IPS-NIHi11 (cell line): Measurements from ENCODE around the gene EBF4.

Source experiments
- DNase-seq: peaks from one replicate; pipeline ENCODE4 v3.0.0; 2012; ENCODE audit warnings: mixed read lengths, low spot score

The EBF4 gene

DNA sequence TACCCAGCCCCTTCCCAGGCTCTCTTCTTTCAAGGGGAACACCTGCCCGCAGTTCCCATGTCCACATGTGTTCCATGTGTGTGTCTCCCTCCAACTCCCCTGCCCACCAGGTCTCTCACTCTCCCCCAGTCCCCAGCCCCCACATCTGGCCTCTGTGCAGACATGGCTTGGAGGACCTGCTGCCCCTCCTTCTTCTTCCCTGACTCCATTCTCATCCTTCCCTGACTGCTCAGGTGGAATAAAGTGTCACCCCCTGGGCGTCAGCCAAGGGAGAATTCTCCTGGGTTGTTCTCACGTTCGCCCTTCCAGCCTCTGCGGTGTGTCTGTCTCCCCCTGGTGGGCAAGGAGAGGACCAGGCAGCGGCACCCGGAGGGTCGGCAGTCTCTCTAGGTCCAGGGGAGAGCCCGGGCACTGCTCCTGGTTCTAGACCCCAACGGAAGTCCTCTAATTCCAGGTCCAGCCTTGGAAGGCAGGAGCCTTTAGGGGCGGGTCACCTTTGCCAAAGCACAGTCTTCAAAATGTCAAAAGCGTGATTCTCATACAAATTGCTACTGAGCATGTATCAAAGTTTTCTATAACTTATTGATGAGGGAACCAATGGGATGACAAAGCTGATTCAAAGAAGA lies 50.5 kb downstream of the EBF4 start:
- peak; percentile 88 for DNase-seq

GRCh38 chr20:2745060-2745910 lies 52.7 kb downstream of the EBF4 start:
- no peak for DNase-seq

DNA sequence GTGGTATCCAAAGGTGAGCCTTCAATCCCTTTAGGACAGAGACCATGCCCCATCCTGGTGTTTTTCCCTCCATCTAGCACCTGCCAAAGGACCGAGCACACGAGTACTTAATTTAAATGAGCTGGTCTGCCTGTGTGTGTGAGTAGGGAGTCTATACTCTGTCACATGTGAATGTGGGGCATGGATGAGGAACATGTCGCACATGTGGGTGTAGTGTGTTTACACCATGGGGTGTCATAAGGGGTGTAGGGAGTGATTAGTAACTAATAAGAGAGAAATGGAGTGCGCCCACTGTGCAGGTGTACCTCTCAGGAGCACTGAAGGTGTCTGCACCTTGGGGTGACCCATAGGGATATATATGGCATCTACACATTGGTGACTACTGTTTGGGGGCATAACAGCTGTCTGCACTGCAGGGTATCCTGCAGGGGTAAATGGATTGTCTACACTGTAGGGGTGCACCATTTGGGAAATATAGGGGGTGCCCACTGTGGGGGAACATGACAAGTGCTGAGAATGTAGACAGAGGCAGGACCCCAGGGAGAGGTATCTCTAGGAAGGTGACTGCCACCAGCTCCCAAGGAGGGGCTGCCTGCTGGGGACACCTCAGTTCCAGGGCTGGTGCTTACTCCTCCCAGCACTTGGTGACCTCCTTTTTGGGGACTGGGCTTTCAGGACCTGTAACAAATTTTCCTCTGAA lies 53.5 kb downstream of the EBF4 start:
- no peak for DNase-seq

- no peak for DNase-seq
These were observed 54.2 kb downstream of the EBF4 start for GRCh38 chr20:2746636-2747265.

DNA sequence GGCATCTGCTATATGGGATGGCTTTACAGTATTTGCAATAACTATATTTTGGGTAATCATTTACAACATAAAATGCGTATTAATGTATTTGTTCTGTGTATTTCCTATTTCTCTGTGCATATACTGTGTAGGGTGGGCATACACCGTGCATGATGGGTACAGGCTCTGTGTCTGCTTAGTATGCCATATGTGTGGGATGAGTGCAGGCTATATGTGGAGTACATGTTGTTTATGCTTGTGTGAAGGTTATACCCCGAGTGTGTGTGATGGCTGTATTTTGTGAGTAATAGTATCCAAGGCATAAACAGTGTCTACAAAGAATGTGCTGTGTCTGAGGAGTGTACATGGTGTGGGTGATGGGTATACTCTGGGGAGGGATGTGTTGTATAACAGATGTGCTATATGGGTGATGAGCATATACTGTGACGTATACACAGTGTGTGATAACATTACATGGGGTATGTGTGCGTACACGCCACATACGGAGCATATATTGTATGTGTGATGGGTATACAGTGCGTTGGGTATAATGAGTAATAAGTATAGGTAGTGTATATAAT lies 55.2 kb downstream of the EBF4 start:
- no peak for DNase-seq

DNA sequence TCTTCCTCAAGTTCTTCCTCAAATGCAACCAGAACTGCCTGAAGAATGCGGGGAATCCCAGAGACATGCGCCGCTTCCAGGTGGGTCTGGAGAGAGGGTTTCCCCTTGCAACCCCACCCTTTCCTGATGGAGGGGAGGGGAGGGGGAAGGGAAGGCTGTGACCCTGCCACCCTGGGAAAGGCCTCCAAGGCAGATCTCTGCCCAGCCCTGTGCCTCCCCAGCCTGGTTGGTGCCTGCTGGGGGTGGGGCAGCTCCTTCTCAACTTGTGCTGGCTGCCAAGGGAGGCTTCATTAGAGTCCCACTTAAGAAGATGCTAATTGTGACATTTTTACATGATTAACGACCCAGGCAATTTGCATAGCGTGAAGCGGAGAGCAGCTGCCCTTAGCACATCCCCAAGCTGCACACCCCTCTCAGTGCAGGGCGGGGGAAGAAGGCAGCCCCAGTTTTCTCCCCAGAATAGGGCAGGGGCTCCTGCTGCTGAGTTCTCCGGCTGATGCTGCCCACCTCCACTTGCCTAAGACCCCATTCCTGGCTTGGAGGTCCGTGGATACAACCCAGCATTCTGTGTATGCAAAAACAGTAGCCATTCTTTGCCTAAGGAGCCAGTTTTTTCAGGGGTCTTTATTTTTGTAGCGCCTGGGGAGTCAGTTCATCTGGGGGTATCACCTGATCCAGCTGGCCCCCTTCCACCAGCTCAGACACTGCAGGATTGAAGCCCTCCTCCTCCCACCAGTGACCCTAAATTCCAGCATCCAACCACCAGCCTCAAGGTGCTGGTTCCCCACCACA lies 56.2 kb downstream of the EBF4 start:
- peak; percentile 52 for DNase-seq

- DNase-seq = no peak
These were observed 56.9 kb downstream of the EBF4 start for GRCh38 chr20:2749343-2749950.

GRCh38 chr20:2749951-2750490 lies 57.4 kb downstream of the EBF4 start:
- DNase-seq = no peak

- DNase-seq = peak; percentile 71
These were observed 58.1 kb downstream of the EBF4 start for GRCh38 chr20:2750491-2751251.

DNA sequence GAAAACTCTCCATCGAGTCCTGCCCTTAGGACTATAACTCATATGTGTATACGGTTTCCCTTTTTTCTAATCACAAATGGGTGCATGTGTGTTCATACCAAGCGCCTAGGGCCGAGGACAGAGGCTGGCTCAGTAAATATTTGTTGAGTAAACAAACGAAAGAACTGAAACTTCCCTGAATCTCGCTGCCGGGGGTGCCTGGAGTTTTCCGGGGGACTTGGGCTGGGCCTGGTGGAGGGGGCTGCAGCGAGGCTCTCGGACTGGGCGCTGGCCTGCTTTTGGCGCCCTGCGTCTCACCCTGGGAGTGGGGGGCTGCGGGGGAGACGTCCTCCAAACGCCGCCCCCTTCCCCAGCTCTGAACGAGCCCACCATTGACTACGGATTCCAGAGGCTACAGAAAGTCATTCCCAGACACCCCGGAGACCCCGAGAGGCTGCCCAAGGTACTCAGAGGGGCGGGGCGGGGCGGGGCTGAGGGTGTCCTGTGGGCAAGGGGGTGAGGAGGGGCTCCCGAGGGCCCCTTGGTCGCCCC lies 58.8 kb downstream of the EBF4 start:
- DNase-seq = no peak

GRCh38 chr20:2751878-2752566 lies 59.4 kb downstream of the EBF4 start:
- peak; percentile 60 for DNase-seq

- peak; percentile 86 for DNase-seq
These were observed 60.2 kb downstream of the EBF4 start for GRCh38 chr20:2752567-2753460.

- DNase-seq = no peak
These were observed 61.0 kb downstream of the EBF4 start for GRCh38 chr20:2753461-2754040.

DNA sequence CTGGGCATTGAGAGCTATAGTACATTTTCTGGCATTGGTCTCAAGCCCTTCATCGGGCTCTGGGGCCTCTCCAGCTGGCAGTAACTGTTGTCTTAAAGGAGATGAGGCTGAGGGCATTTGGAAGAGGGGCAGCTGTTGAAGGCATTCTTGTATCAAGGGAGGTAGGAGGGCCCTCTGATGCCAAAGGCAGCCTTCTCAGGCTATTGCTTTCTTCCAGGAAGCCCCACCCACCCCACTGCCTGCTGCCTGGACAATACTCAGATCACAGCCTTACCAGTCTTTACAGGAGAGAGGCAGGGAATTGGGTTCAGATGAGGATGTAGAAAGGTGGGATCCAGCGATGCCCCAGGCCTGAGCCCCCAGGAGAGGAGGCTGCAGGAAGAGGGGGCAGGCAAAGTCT lies 61.8 kb downstream of the EBF4 start:
- DNase-seq = no peak

GRCh38 chr20:2755451-2756055 lies 63.0 kb downstream of the EBF4 start:
- no peak for DNase-seq

DNA sequence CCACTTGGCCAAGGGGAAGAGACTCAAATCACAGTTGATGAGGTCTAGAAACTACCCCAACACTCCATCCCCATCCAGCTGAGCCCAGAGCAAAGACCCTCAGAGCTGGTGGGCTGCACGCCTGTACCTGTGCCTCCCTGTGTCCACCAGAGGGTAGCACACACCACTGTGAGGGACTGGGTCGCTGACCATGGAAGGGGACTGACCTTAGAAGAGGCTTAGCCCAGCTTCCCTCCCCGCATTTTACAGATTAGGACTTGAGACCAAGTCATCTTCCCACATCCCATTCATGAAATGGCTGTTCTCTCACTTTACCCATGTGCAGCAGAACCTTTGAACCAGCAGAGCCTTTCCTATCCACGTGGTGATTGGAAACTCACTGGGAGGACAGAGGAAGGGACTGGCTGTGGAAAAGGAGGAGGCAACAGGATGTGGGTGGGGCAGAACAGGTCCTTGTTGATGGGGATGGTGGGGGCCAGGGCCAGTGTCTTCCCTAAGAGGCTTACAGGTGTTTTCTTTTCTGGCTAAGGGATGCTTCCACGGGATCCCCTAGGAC lies 63.6 kb downstream of the EBF4 start:
- peak; percentile 81 for DNase-seq

GRCh38 chr20:2757001-2757400 lies 64.4 kb downstream of the EBF4 start:
- DNase-seq = no peak
